Astrocyte of the spinal cord (primary cell): ENCODE results near the gene ANKMY1.

Source experiments
- DNase-seq: peaks from one replicate; pipeline ENCODE4 v3.0.0; 2011; ENCODE audit warnings: low read depth, low spot score
- H3K4me3 ChIP-seq: 2 replicates; pipeline ENCODE4 v1.5.1; 2011; ENCODE audit warnings: low read depth, mild to moderate bottlenecking, low read length, moderate library complexity
- CTCF ChIP-seq: IDR thresholded peaks from 2 replicates; pipeline ENCODE4 v1.5.1; 2012; ENCODE audit warnings: low read depth, mild to moderate bottlenecking, low read length, inconsistent platforms
- in situ Hi-C: cut with HindIII; loops from 2 replicates; pipeline ENCODE4 v1.10.0; 2017; ENCODE audit warnings: low sequenced_read_pairs

ANKMY1 gene

GRCh38 chr2:240463274-240463865 lies 94.4 kb downstream of the ANKMY1 start:
- no peak overlapping the region for H3K4me3 ChIP-seq
- in situ Hi-C loops = no loop called here
- no peak for DNase-seq
- TF ChIP-seq CTCF = no peak

GRCh38 chr2:240462707-240463273 lies 95.0 kb downstream of the ANKMY1 start:
- no peak overlapping the region for H3K4me3 ChIP-seq
- DNase-seq = no peak
- in situ Hi-C loops = no loop called here
- no peak for TF ChIP-seq CTCF

- no peak overlapping the region for H3K4me3 ChIP-seq
- no peak for TF ChIP-seq CTCF
- DNase-seq = no peak
- in situ Hi-C loops = no loop called here
These were observed 95.6 kb downstream of the ANKMY1 start for GRCh38 chr2:240462073-240462706.

GRCh38 chr2:240461471-240462072 lies 96.2 kb downstream of the ANKMY1 start:
- no peak for DNase-seq
- no peak overlapping the region for H3K4me3 ChIP-seq
- in situ Hi-C loops = no loop called here
- TF ChIP-seq CTCF = no peak

- DNase-seq = no peak
- in situ Hi-C loops = no loop called here
- no peak overlapping the region for H3K4me3 ChIP-seq
- peak; percentile 33 for TF ChIP-seq CTCF
These were observed 96.9 kb downstream of the ANKMY1 start for GRCh38 chr2:240460781-240461431.

GRCh38 chr2:240460253-240460711 lies 97.5 kb downstream of the ANKMY1 start:
- in situ Hi-C loops = no loop called here
- no peak overlapping the region for H3K4me3 ChIP-seq
- TF ChIP-seq CTCF = no peak
- DNase-seq = no peak
